GM18909 (cell line): ENCODE results near the gene ZNF236.
"Not testable (repeated sequence)": the region's sequence is repeated elsewhere in the genome, so short reads cannot be mapped to it uniquely, and the experiment has no call there.

Experiments used
- ATAC-seq: cut with Tn5 transposase; IDR thresholded peaks from one replicate; pipeline ENCODE4 v1.9.1; 2021; ENCODE audit warnings: mild to moderate bottlenecking; ENCODE audit not compliant: unreplicated experiment, poor library complexity

Gene ZNF236

DNA sequence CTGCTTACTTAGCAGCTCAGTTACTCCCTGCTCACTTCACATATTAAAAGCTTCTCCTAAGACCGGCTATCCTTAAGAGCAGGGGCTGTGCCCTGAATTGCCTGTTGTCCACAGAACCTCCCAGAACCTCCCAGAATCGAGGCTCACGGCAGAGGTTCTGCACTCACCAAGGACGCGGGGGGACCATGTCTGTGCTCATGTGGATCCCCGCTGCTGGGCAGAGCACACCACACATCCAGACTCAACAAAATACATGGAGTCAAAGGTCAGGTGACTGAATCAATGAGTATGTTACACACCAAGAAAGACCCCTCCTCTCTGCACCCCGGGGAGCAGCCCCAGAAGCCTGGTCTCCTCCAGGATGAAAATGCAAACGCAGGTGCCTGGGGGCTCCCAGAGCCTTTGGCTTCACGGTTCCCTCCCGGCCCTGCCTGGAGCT, 161.3 kb downstream of the ZNF236 start:
- peak; percentile 1 for ATAC-seq

DNA sequence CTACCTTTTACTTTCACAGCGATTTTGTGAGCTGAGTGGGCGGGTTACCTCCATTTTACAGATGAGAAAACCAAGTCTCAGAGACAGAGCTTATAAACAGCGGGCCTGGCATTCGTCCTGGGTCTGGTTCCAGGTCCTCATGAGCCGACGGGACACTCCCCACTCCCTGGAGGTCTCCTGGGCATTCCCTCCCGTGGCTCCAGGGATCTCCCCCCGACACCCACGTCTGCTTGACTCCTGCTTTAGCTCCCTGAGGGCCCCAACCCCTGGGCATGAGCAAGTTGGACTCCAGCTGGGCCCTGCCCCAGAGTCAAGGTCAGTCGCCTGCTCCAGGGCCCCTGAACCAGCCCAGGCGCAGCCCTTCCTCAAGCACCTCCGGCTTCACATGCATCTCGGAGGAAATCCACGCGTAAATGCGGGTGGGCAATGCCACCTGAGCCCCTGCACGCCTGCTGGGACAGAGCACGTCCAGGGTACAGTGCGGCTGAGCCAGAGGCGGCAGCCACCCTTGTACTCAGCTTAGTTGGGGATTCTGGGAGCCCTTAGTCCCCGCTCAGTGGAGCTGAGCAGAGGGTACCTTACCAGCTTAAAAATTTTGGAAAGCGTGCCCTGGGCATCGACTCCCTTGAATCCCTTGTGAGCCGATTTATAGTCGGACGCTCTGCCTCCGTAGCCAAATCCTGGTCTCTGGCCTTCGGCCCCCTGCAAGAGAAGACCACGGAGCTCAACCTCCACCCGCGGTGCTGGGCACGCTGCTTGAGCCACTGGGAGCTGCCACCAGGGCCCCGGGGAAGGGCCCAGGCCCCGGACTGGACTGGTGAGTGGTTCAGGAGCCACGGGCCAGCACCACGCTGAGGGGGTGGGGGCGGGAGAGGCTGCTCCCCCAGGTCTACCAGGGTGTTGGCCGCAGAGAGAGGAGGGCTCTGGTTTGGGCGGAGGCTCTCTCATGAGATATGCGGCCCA, 162.1 kb downstream of the ZNF236 start:
- no peak for ATAC-seq

DNA sequence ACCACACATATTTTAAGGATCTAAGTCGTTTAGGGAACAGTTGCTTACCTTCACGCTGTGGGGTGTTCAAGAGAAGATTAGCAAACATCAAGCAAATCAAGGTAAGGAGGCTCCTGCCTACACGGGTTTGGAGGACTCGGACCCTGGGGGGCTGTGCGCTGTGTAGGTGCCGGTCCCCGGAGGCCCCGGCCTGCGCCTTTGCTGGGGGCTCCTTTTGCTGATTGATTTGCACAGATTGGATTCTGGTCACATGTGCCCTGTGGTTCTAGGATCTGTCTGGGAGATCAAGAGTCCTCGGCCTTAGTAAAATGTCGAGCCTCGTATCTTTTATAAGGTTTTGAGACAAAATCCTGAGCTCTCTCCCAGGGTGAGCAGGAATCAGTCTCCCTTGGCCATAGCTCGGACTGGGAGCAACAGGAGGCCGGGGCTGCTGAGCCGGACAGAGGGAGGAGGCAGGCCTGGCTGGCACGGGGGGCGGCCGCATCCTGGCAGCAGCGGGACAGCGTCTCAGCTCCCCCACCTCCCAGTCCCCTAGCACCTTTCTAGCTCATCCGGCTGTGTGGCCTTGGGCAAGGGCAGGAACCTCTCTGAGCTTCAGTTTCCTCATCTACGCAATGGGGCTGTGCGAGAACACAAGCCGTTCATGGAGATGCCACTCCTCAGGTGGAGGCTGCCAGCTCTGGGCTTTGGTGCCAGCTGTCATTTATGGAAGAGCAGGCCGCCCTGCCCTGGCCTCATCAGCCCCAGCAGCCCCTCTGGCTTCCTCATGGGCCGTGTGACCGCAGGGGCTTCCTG, 163.0 kb downstream of the ZNF236 start:
- no peak for ATAC-seq

- no peak for ATAC-seq
These were observed 163.5 kb downstream of the ZNF236 start for GRCh38 chr18:76985951-76986236.

DNA sequence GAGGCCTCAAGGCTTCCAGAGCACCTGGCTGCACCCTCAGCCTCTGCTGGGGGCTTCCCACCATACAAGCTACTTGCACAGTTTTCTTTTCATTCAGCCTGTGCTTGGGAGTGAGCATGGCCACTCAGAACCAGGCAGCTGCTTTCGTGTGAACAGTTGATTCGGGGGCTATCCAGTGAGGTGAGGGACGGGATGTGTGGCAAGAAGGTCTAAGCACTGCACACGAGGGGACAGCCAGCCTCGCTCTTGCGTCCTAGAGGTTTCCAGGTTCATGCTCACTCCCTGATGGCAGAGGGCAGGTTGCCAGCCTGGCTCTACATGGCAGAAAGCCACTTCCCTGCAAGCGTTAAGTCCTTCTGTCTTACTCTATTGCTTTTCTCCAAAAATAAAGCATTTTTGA, 164.0 kb downstream of the ZNF236 start:
- ATAC-seq = no peak

DNA sequence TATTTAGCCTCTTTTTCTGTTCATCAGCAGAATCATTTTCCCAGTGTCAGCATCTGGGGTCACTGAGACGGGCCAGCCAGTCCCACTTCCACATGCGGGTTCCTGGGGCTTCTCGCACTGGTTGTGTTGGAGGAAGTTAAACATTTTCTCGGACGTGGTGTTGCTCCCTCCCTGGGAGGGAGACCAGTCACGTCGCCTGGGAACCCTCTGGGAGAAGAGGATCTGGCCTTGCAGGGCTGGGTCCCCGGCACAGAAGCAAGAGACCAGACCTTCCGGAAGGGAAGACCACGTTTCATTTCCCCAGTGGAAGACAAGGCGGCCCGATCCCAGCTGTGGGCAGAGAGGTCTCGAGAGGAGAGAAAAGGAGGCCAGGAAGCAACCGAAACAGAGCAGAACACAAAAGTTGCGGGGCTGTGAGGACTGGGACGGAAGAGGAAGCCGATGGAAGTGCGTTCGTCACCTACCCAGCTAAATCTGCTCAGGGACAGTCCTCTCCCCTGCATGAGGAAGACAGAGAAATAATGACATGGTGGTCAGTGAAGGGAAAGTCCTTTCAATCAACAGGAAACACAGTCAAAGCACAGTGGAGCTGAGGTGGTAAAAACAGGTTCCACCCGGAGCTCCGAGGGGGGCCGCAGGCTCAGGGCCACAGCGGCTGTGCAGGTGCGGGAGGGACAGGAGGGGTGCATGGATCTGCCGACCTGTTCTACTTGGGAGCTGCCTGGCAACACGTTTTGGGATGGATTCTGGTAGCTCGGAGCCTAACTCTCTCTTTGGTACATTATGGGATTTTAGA, 165.9 kb downstream of the ZNF236 start:
- ATAC-seq = no peak

- ATAC-seq = no peak
These were observed 166.7 kb downstream of the ZNF236 start for GRCh38 chr18:76988827-76989646.

DNA sequence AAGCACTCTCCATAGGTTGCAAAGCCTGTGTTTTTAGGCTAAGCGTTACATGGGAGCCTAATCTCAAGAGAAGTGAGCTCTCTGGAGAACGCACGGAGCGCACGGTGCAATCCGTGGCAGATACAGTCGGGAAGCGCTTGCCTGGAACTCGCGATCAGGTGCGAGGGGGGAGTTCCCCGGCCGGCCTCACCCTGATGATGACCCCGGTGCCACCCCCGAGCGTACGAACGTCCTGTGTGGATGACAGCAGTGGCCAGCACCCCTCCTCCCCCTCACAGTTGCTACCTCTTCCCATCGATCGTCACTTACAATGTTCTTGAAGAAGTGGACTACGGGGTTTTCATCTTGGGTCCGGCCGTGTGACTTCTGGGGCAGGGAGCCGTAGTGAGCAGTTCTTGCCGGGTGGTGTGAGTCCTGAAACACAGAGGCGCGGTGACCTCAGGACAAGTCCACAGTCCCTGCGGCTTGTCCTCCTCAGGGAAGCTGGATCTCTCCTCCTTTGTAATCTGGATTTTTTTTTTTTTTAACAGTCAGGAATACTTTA, 167.4 kb downstream of the ZNF236 start:
- no peak for ATAC-seq

- not testable (repeated sequence) for ATAC-seq
These were observed 168.1 kb downstream of the ZNF236 start for GRCh38 chr18:76990343-76991020.

GRCh38 chr18:76991021-76991688, 168.8 kb downstream of the ZNF236 start:
- ATAC-seq = no peak

DNA sequence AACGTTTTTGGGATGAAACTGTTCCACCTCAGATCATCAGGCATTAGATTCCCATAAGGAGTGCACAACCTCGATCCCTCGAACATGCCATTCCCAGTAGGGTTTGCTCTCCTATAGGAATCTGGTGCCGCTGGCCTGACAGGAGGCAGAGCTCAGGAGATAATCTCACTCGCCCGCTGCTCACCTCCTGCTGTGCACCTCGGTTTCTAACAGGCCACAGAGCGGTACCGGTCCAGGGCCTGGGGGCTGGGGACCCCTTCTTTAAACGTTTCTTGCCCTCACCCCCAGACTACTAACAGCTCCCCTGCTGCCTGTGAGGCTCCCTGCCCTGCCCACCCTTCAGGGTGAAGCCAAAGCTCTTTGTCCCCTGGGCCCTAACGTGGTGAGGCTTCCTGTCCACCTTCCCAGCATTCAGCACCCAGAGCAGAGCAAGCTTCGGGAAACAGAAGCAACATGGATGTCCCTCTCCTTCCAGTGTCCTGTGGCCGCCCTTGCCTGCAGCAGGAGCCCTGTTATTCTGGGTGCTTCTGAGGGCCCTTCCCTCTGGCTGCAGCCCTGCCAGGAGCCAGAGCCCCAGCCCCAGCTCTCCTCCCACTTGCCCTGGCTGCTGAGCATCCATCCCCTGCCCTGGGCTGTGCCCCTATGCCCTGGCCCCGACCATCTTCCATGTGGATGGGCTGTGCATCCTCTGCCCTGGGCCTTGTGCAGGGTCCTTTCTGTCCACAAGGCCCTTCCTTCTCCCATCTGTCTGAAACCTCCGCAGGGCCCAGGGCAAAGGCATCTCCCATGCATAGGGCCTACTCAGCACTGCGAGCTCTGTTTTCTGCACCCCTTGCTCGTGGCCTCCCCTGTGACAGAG, 170.1 kb downstream of the ZNF236 start:
- ATAC-seq = no peak

DNA sequence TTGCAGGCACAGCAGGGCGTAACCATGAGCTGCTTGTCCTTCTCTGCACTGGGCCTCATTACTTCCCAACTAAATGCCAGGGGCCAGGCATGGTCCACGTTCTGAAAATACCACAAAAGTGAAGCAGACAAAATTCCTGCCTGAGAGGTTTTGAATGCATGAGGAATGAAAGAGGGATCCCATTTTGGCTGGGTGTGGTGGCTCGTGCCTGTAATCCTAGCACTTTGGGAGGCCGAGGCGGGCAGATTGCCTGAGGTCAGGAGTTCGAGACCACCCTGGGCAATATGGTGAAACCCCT, 170.7 kb downstream of the ZNF236 start:
- ATAC-seq = no peak

DNA sequence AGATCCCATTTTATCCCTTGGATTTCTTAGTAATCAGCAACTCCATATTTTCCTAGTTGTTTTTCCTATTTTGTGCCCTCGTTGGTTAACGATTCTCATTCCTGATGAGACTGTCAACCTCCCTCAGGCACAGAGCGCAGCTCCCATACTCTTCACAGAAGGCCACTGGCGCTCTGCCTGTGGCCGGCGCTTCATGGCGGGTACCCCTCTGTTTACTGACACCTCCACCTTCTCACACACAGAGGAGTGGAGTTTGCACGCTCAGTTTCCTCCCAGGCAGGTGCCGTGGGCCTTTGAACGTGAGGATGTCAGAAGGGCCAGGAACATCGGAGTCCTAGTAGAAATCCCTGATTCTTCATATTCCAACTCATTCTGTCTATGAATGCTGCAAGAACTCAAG, 171.2 kb downstream of the ZNF236 start:
- ATAC-seq = no peak

- ATAC-seq = no peak
These were observed 171.8 kb downstream of the ZNF236 start for GRCh38 chr18:76994086-76994654.

- ATAC-seq = no peak
These were observed 173.5 kb downstream of the ZNF236 start for GRCh38 chr18:76995896-76996295.

DNA sequence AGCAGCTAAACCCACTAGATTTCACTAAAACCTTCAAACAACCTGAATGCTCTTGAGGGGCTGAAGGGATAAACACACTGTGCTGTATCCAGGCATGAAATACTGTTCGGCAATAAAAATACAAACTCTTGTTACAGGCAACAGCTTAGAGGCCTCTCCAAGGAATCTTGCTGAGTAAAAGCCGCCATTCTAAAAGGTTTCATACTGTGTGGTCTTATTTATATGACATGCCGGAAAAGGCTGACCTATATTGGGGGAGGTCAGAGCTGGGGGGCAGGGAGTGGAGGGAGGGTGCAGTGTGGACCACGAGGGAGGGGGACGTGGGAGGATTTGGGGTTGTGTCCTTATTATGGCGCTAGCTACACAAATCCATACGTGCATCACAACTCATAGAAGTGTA, 174.1 kb downstream of the ZNF236 start:
- no peak for ATAC-seq
